Iris pigment epithelial cell (primary cell): Measurements from ENCODE around the gene ARHGEF11.
"Not testable (repeated sequence)": the region's sequence is repeated elsewhere in the genome, so short reads cannot be mapped to it uniquely, and the experiment has no call there.

Experiments used
- DNase-seq: peaks from one replicate; pipeline ENCODE4 v3.0.0-alpha.2; 2011; ENCODE audit warnings: low read depth

Gene ARHGEF11

GRCh38 chr1:156930483-156930882, 115.1 kb downstream of the ARHGEF11 start:
- DNase-seq: no peak

- DNase-seq: no peak
These were observed 115.8 kb downstream of the ARHGEF11 start for GRCh38 chr1:156929596-156930238.

- no peak for DNase-seq
These were observed 117.4 kb downstream of the ARHGEF11 start for GRCh38 chr1:156928043-156928602.

- DNase-seq: peak; percentile 80
These were observed 118.1 kb downstream of the ARHGEF11 start for GRCh38 chr1:156927215-156928042.

GRCh38 chr1:156926695-156927094, 118.8 kb downstream of the ARHGEF11 start:
- DNase-seq: not testable (repeated sequence)

- peak; percentile 72 for DNase-seq
These were observed 119.4 kb downstream of the ARHGEF11 start for GRCh38 chr1:156926175-156926574.

GRCh38 chr1:156925154-156926010, 120.2 kb downstream of the ARHGEF11 start:
- no peak for DNase-seq

GRCh38 chr1:156924478-156925153, 120.9 kb downstream of the ARHGEF11 start:
- DNase-seq: no peak

GRCh38 chr1:156923670-156924477, 121.7 kb downstream of the ARHGEF11 start:
- no peak for DNase-seq

- DNase-seq: no peak
These were observed 122.4 kb downstream of the ARHGEF11 start for GRCh38 chr1:156922986-156923669.

GRCh38 chr1:156921053-156921529, 124.5 kb downstream of the ARHGEF11 start:
- no peak for DNase-seq

GRCh38 chr1:156920233-156921052, 125.1 kb downstream of the ARHGEF11 start, which contains the start of gene LRRC71:
TSS of gene LRRC71 (plus strand) at chr1:156920632. CDS start at chr1:156920804, 172 bp downstream.
- peak; percentile 66 for DNase-seq

GRCh38 chr1:156914440-156914856, 131.1 kb downstream of the ARHGEF11 start:
- peak; percentile 83 for DNase-seq

- DNase-seq: no peak
These were observed 131.6 kb downstream of the ARHGEF11 start for GRCh38 chr1:156913809-156914387.

- DNase-seq: no peak
These were observed 132.4 kb downstream of the ARHGEF11 start for GRCh38 chr1:156912861-156913808.

- no peak for DNase-seq
These were observed 133.2 kb downstream of the ARHGEF11 start for GRCh38 chr1:156912310-156912709.

GRCh38 chr1:156911577-156912298, 133.8 kb downstream of the ARHGEF11 start:
- DNase-seq: no peak
